A549 (cell line): ENCODE data around the gene GAS7.

Experiments
- EP300 ChIP-seq, 2 experiments: fragments of >200 bp; sonication (Bioruptor Twin); formaldehyde crosslinking; IDR thresholded peaks; 2 replicates in 1 of 2; 3 replicates in 1 of 2; pipeline ENCODE4 v1.6.1; 2016 to 2017
- MAX ChIP-seq: IDR thresholded peaks from 2 replicates; pipeline ENCODE4 v1.6.1; 2012
- POLR2A ChIP-seq: IDR thresholded peaks from 2 replicates; pipeline ENCODE4 v1.6.1; 2012; ENCODE audit warnings: mild to moderate bottlenecking, low read length

GRCh38 chr17:9916108-9916507 is 282.3 kb downstream of the GAS7 start:
- TF ChIP-seq POLR2A = no peak
- no peak for TF ChIP-seq EP300 (IDR thresholded peaks at IDR 0.05)
- TF ChIP-seq MAX = no peak
